Calu3 (cell line): ENCODE results near the gene RELT. TPM values are rescaled to one million over a fixed set of nuclear protein-coding genes. Genes with fewer than 3 reads are reported as not detected.
A peak's percentile ranks its signal among the peaks of the same experiment; 100 is the strongest.

Experiments used
- BruUV-seq: library from RNA; stranded (reverse); fragments of 400-500 nt; replicated peaks from 2 replicates; lab custom pipeline; 2021; lab: Mats Ljungman, UMichigan
- CTCF ChIA-PET: fragments of 300-600 bp; sonication (Branson Sonifier 250); formaldehyde crosslinking; loops from one replicate; lab custom pipeline; 2022; ENCODE audit warnings: antibody characterized with exemption; lab: Charles Lee
- DNase-seq: peaks from one replicate; pipeline ENCODE4 v3.0.0; 2022
- H3K27ac Mint-ChIP-seq: one replicate; pipeline ENCODE4 v1.8.0; 2022; ENCODE audit warnings: mixed read lengths; ENCODE audit not compliant: unreplicated experiment
- H3K27me3 Mint-ChIP-seq: one replicate; pipeline ENCODE4 v1.8.0; 2022; ENCODE audit warnings: mixed read lengths; ENCODE audit not compliant: unreplicated experiment
- H3K36me3 Mint-ChIP-seq: one replicate; pipeline ENCODE4 v1.8.0; 2022; ENCODE audit warnings: mild to moderate bottlenecking, moderate library complexity, mixed read lengths; ENCODE audit not compliant: insufficient read depth, unreplicated experiment
- H3K4me1 Mint-ChIP-seq: one replicate; pipeline ENCODE4 v1.8.0; 2022; ENCODE audit warnings: mild to moderate bottlenecking, low read depth, mixed read lengths; ENCODE audit not compliant: unreplicated experiment
- H3K4me3 Mint-ChIP-seq: one replicate; pipeline ENCODE4 v1.8.0; 2022; ENCODE audit warnings: mild to moderate bottlenecking, low read depth, moderate library complexity, mixed read lengths; ENCODE audit not compliant: unreplicated experiment
- H3K9me3 Mint-ChIP-seq: one replicate; pipeline ENCODE4 v1.8.0; 2022; ENCODE audit warnings: low read depth, mixed read lengths; ENCODE audit not compliant: unreplicated experiment
- intact Hi-C: fragments of 100-400 bp; cut with micrococcal nuclease; formaldehyde crosslinking; loops from one replicate; pipeline ENCODE4 v1.10.0; 2022; ENCODE audit not compliant: unreplicated experiment
- total RNA-seq: library from RNA; stranded (reverse); gene quantifications from 2 replicates; pipeline ENCODE4 v1.2.3, GENCODE V29; 2022
- TF ChIP-seq, protein P1 (sequence below): fragments of 200-600 bp; IDR thresholded peaks from one replicate; pipeline ENCODE4 v1.8.0; 2022; ENCODE audit warnings: antibody characterized with exemption; ENCODE audit not compliant: unreplicated experiment

Gene RELT
- total RNA-seq, 1 experiment from 2014 or later: 11.8 TPM

DNA sequence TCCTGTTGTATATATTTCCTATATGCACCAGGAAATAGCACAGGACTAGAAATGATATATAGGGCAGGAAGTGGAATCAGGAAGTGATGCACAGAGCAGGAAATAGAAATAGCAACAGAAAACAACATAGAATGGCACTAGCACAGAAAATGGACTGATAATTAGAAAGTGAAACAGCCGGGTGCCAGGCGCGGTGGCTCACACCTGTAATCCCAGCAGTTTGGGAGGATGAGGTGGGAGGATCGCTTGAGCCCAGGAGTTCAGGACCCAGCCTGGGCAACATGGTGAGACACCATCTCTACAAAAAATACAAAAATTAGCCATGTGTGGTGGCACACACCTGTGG lies 10.0 kb upstream of the RELT start:
- CTCF ChIA-PET: interaction anchor here (0.6 kb wide), 1 partner anchor 18 kb away, joined by 3 read pairs; no protein-coding TSS in a partner anchor

DNA sequence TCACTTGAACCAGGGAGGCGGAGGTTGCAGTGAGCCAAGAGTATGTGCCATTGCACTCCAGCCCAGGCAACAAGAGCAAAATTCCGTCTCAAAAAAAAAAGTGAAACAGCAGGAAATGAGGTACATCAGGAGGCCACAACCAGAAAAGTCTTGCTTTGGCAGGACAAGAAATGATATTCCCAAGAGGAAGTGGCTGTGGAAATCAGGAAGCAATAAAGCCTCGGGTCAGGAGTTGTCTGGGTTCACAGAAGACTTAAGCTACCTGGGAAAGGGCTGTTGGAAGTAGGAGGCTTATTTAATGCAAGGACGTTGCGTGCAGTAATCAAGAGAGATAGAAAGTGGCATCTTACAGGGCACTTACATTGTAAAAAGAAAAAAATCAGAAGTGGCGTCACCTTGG lies 9.2 kb upstream of the RELT start:
- CTCF ChIA-PET: interaction anchor here (0.6 kb wide), 2 partner anchors 18 to 1828 kb away, joined by 3 read pairs; no protein-coding TSS in a partner anchor
- DNase-seq: no peak
- no peak overlapping the region for H3K27ac Mint-ChIP-seq
- H3K4me1 Mint-ChIP-seq: no peaks in the 10 kb centered on the region
- H3K36me3 Mint-ChIP-seq: peaks cover 18% of the 10 kb centered on the region
- no peaks in the 10 kb centered on the region for H3K27me3 Mint-ChIP-seq
- intact Hi-C loops: no loop called here
- TF ChIP-seq, protein P1, sequence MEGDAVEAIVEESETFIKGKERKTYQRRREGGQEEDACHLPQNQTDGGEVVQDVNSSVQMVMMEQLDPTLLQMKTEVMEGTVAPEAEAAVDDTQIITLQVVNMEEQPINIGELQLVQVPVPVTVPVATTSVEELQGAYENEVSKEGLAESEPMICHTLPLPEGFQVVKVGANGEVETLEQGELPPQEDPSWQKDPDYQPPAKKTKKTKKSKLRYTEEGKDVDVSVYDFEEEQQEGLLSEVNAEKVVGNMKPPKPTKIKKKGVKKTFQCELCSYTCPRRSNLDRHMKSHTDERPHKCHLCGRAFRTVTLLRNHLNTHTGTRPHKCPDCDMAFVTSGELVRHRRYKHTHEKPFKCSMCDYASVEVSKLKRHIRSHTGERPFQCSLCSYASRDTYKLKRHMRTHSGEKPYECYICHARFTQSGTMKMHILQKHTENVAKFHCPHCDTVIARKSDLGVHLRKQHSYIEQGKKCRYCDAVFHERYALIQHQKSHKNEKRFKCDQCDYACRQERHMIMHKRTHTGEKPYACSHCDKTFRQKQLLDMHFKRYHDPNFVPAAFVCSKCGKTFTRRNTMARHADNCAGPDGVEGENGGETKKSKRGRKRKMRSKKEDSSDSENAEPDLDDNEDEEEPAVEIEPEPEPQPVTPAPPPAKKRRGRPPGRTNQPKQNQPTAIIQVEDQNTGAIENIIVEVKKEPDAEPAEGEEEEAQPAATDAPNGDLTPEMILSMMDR: no peak
- H3K4me3 Mint-ChIP-seq: no peak overlapping the region
- no peaks in the 10 kb centered on the region for H3K9me3 Mint-ChIP-seq
- BruUV-seq: no TSS peak

More for the DNA sequence above, 10.0 kb upstream of the RELT start:
- no peak for DNase-seq
- H3K4me1 Mint-ChIP-seq: no peaks in the 10 kb centered on the region
- no peaks in the 10 kb centered on the region for H3K9me3 Mint-ChIP-seq
- no peaks in the 10 kb centered on the region for H3K27me3 Mint-ChIP-seq
- no TSS peak for BruUV-seq
- TF ChIP-seq, protein P1: no peak
- no peak overlapping the region for H3K4me3 Mint-ChIP-seq
- H3K27ac Mint-ChIP-seq: no peak overlapping the region
- intact Hi-C loops: no loop called here
- peaks cover 18% of the 10 kb centered on the region for H3K36me3 Mint-ChIP-seq

DNA sequence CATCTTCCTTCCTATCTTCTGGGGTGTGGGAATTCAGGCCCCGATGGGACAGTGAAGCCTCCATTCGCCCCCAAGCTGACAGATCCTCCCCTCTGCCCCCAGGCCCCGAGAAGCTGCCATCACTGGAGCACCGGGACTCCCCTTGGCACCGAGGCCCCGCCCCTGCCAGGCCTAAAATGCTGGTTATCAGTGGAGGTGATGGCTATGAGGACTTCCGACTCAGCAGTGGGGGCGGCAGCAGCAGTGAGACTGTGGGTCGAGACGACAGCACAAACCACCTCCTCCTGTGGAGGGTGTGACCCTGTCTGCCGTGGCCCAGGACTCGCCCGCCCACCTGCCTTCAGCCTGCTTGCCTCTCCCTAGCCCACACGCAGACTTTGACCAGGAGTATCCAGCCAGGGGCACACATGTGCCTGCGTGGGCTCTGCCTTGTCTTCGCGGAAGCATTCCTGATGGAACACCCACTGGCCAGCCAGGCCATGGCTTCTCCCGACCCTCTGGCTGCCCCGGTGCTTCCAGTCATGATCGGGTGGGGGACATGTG lies 8.6 kb upstream of the RELT start:
- Mint-ChIP-seq H3K4me3 (no peak overlapping the region), H3K9me3 (no peaks in the 10 kb centered on the region), H3K27me3 (no peaks in the 10 kb centered on the region), H3K36me3 (peaks cover 16% of the 10 kb centered on the region), H3K4me1 (no peaks in the 10 kb centered on the region), H3K27ac (no peak overlapping the region)
- intact Hi-C loops: no loop called here
- no TSS peak for BruUV-seq
- no peak for DNase-seq
- TF ChIP-seq, protein P1: no peak
- CTCF ChIA-PET: interaction anchor here (0.6 kb wide), 1 partner anchor 1828 kb away, joined by 3 read pairs; no protein-coding TSS in a partner anchor

DNA sequence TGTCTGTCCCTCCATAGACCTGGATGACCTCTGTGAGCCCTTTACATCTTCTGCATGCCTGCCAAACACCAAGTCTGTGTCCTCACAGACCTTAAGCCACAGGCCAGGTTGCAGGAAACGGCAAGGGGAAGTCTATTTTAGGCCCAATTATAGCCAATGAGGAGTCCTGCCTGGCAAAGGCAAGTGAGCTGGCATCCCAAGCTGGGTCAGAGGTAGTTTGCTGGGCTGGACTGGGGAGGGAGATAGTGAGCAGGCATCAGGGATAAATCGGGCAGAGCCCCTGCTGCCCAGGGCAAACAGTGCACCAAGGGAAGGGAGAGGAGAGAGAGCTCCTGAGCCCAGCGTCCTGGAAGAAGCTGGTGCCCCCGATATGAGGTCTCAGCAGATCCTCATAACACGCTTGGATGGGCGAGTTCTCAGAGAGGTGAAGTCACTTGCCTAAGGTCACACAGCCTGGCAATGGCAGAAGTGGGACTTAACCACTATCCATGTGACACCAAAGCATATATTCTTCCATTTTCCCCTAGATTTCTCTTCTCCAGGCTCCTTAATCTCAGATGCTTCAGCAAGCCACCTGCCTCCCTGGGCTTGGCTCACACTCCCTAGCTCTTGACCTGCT lies 3.7 kb upstream of the RELT start:
- TF ChIP-seq, protein P1: no peak
- peaks cover 9% of the 10 kb centered on the region for H3K4me1 Mint-ChIP-seq
- peak; percentile 15 for DNase-seq
- BruUV-seq: no TSS peak
- CTCF ChIA-PET: interaction anchor here (1.1 to 1.4 kb wide), 2 partner anchors 21 kb away, joined by 3 to 7 read pairs; no protein-coding TSS in a partner anchor
- no peak overlapping the region for H3K27ac Mint-ChIP-seq
- H3K4me3 Mint-ChIP-seq: no peak overlapping the region
- H3K36me3 Mint-ChIP-seq: peaks cover 21% of the 10 kb centered on the region
- no peaks in the 10 kb centered on the region for H3K27me3 Mint-ChIP-seq
- no peaks in the 10 kb centered on the region for H3K9me3 Mint-ChIP-seq
- intact Hi-C loops: no loop called here
